SJSA1 (cell line): ENCODE measurements around the gene ARMC6. TPM values are rescaled to one million over a fixed set of nuclear protein-coding genes. Genes with fewer than 3 reads are reported as not detected.

Experiments used
- DNase-seq, 2 experiments: peaks; one replicate each; pipeline ENCODE4 v3.0.0-alpha.2; 2015 to 2020; ENCODE audit warnings: low spot score in 2 of 2, low read depth in 1 of 2
- H3K27ac ChIP-seq: fragments of 250-450 bp; sonication (Bioruptor Pico); 2 replicates; pipeline ENCODE4 v1.5.1; 2020; ENCODE audit warnings: mild to moderate bottlenecking, moderate library complexity
- H3K27me3 ChIP-seq: fragments of 250-450 bp; sonication (Bioruptor Pico); replicated peaks from 2 replicates; pipeline ENCODE4 v1.5.1; 2020; ENCODE audit warnings: mild to moderate bottlenecking, moderate library complexity
- H3K36me3 ChIP-seq: fragments of 250-450 bp; sonication (Bioruptor Pico); 2 replicates; pipeline ENCODE4 v1.5.1; 2020; ENCODE audit warnings: mild to moderate bottlenecking
- H3K4me1 ChIP-seq: fragments of 250-450 bp; sonication (Bioruptor Pico); replicated peaks from 2 replicates; pipeline ENCODE4 v1.6.1; 2021; ENCODE audit warnings: mild to moderate bottlenecking
- H3K4me3 ChIP-seq: fragments of 250-450 bp; sonication (Bioruptor Pico); 2 replicates; pipeline ENCODE4 v1.5.1; 2020; ENCODE audit warnings: mild to moderate bottlenecking
- H3K9me3 ChIP-seq: fragments of 250-450 bp; sonication (Bioruptor Pico); replicated peaks from 2 replicates; pipeline ENCODE4 v1.5.1; 2020; ENCODE audit warnings: mild to moderate bottlenecking
- total RNA-seq: library from RNA; depleted of rRNA; stranded (reverse); fragments of >200 nt; shearing (Covaris generic); gene quantifications from 2 replicates; pipeline ENCODE4 v1.2.3, GENCODE V29; 2014

ARMC6 gene
- total RNA-seq, 1 experiment from 2014 or later = 54.9 TPM

DNA sequence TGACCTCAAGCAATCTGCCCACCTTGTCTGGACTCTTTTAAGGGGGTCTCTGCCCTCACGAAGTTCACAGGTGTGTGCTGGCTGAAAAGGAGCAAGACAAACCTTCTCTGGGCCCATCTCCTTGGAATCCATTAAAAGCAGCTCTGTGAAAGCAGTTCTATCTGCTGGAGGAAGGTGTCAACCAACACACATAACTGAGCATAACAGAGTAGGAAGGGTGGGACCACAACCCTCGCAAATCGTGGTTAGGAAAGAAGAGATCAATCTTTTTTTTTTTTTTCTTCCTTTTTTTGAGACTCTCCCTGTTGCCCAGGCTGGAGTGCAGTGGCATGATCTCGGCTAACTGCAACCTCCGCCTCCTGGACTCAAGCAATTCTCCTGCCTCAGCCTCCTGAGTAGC is 1.5 kb upstream of the ARMC6 start:
- no peak overlapping the region for H3K27ac ChIP-seq
- 0 out of 2 replicates have a peak, but pooled peaks cover 3% of the 10 kb centered on the region for H3K9me3 ChIP-seq
- no peak for DNase-seq
- H3K4me1 ChIP-seq = peaks cover 13% of the 10 kb centered on the region
- peaks cover 66% of the 10 kb centered on the region for H3K36me3 ChIP-seq
- no peaks in the 10 kb centered on the region for H3K27me3 ChIP-seq
- peak overlapping the region; percentile 97 for H3K4me3 ChIP-seq

DNA sequence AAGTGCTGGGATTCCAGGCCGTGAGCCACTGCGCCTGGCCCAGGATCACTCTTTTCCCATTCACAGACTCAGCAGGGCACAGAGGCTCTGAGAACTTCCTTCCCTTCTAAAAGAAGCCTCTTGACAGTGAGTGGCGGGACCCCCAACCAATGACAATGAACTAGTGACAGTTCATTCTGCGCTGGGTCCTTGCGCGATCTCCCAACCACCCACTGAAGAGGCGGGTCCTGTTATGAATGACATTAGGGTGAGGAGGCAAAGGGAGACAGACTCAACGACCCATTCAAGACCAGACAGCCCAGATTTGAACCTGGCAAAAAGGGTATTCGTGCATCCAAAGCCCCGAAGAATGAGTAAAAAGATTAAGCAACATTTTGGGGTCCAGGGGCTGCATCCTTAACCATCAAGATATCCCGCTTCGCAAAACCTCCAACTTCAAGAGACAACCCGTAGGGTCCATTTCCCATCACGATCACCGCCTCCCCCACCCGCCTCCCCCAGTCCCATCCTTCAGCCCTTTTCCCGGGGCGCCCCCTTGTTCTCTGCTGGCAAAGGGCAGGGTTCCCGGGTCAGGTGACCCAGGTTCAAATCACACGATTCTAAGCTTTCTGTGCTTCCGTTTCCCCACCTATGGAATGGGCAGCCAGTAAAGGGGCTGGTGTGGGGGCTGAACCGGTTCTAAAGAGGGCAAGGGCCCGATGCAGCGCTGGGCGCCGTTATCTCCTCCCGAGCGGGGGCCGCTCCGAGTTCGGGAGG is 805 bp upstream of the ARMC6 start:
- Histone ChIP-seq H3K4me1 (peaks cover 13% of the 10 kb centered on the region), H3K27me3 (no peaks in the 10 kb centered on the region), H3K27ac (peak overlapping the region; percentile 91), H3K9me3 (0 out of 2 replicates have a peak, but pooled peaks cover 3% of the 10 kb centered on the region), H3K4me3 (peak overlapping the region; percentile 97), H3K36me3 (peaks cover 62% of the 10 kb centered on the region)
- peak; percentile 97 to 99 for DNase-seq

DNA sequence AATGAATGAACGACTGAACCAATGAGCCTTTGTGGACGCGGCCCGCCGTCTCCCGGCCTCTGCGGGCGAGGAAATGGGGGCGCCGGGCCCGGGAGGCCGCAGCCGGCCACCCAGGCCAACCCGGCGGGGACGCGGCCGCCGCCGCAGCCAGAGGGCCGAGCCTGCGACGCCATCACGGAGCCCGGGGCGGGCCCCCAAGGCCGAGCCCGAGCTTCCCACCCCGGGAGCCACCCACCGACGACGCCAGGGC is 302 bp upstream of the ARMC6 start:
- Histone ChIP-seq H3K4me1 (peaks cover 13% of the 10 kb centered on the region), H3K36me3 (peaks cover 61% of the 10 kb centered on the region), H3K27ac (peak overlapping the region; percentile 91), H3K27me3 (no peaks in the 10 kb centered on the region), H3K4me3 (peak overlapping the region; percentile 97), H3K9me3 (0 out of 2 replicates have a peak, but pooled peaks cover 3% of the 10 kb centered on the region)
- DNase-seq = no peak

DNA sequence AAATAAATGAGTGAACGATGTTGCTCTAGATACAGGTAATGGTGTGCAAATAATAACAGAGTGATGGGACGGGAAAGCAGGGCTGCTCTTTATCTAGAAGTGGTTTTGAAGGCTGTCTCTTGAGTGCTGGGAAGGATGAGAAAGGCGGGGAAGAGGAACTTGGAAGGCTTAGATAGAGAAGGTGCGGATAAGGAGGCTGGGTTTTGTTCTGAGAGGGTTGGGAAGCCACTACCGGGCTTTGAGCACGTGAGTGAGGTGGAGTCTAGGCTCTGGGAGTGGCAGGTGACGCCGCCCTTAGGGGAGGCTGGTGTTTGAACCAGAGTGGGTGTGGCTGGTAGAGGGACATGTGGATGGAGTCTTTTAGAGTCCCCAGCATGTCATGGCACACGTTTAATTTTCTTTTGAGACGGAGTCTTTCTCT is 811 bp downstream of the ARMC6 start:
- Histone ChIP-seq H3K27me3 (no peaks in the 10 kb centered on the region), H3K4me3 (peak overlapping the region; percentile 97), H3K4me1 (peaks cover 13% of the 10 kb centered on the region), H3K27ac (peak overlapping the region; percentile 91), H3K9me3 (0 out of 2 replicates have a peak, but pooled peaks cover 3% of the 10 kb centered on the region), H3K36me3 (peaks cover 53% of the 10 kb centered on the region)
- peak in 1 of 2 experiments; percentile 68 for DNase-seq

DNA sequence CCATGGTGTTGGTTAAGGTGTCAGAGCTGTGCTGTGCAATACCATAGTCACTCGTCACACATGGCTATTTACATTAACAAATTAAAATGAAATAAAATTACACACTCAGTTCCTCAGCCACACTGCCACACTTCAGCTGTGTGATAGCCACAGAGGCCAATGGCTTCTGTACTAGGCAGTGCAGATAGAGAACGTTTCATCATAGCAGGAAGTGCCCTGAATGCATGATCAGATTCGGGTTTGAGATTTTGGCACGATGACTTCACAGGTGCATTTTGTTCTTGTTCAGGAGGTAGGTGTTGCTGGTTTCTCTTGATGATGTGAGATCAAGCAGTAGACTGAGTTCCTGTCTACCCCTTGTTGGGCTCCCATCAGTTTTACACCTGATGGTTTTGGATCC is 6.5 kb downstream of the ARMC6 start:
- H3K27ac ChIP-seq = no peak overlapping the region
- no peaks in the 10 kb centered on the region for H3K9me3 ChIP-seq
- H3K27me3 ChIP-seq = no peaks in the 10 kb centered on the region
- peaks cover 38% of the 10 kb centered on the region for H3K36me3 ChIP-seq
- no peaks in the 10 kb centered on the region for H3K4me1 ChIP-seq
- DNase-seq = no peak
- no peak overlapping the region for H3K4me3 ChIP-seq

DNA sequence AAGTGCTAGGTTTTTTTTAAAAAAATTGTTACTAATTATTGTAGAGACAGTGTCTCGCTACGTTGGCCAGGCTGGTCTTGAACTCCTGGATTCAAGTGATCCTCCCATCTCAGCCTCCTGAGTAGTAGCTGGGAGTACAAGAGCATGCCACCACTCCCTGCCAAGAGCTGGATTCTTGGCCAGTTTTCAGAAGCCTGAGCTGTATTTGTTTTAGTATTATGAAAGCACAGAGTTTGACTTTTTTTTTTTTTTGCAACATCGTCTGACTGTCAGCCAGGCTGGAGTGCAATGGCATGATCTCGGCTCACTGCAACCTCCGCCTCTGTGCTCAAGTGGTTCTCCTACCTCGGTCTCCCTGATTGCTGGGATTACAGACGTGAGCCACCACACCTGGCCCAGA is 7.0 kb downstream of the ARMC6 start:
- no peak overlapping the region for H3K4me3 ChIP-seq
- no peaks in the 10 kb centered on the region for H3K4me1 ChIP-seq
- H3K9me3 ChIP-seq = no peaks in the 10 kb centered on the region
- DNase-seq = no peak
- H3K27ac ChIP-seq = no peak overlapping the region
- H3K27me3 ChIP-seq = no peaks in the 10 kb centered on the region
- peaks cover 37% of the 10 kb centered on the region for H3K36me3 ChIP-seq

DNA sequence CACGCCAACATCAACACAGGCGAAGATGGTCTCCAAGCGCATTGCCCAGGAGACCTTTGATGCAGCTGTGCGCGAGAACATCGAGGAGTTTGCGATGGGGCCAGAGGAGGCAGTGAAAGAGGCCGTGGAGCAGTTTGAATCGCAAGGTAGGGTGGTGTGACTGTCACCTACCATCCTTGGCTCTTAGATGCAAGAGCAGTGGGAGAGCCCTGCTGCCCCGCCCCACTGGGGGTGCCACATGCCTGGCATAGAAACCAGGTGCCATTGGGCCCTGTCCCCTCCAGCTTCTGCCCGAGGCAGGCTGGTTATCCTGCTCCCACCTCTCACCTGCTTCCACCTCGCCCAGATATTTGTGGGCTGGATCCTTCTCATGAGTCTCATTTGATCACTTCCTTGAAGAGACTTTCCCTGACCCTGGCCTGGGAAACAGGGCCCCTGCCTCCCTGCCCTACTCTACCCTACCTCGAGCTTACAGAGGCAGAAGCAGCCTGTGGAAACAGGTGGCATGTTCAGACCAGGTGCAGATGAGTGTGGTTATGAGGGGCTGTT is 9.4 kb downstream of the ARMC6 start:
- H3K9me3 ChIP-seq = no peaks in the 10 kb centered on the region
- no peak overlapping the region for H3K4me3 ChIP-seq
- H3K27ac ChIP-seq = no peak overlapping the region
- no peaks in the 10 kb centered on the region for H3K27me3 ChIP-seq
- DNase-seq = no peak
- H3K4me1 ChIP-seq = no peaks in the 10 kb centered on the region
- H3K36me3 ChIP-seq = peaks cover 38% of the 10 kb centered on the region

DNA sequence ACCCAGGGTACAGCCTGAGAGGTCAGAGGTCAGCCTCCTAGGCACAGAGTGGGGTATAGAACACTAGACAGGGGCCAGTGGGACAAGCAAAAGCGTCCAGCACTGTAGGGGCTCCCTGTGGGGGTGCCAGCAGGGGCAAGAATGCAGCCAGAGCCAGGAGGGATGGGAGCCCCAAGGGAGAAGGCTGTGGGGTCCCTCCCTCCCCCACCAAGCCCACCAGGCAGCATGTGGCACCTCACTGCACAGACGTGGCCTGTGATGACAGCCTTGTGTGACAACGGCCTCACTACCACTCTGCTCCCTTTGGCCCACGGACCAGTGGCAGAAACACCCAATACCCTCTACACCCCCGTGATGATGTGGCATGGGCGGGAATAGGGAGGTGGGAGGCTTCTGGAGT is 10.1 kb downstream of the ARMC6 start:
- H3K9me3 ChIP-seq = no peaks in the 10 kb centered on the region
- no peaks in the 10 kb centered on the region for H3K27me3 ChIP-seq
- DNase-seq = no peak
- H3K36me3 ChIP-seq = peaks cover 38% of the 10 kb centered on the region
- no peak overlapping the region for H3K4me3 ChIP-seq
- H3K27ac ChIP-seq = no peak overlapping the region
- H3K4me1 ChIP-seq = no peaks in the 10 kb centered on the region

DNA sequence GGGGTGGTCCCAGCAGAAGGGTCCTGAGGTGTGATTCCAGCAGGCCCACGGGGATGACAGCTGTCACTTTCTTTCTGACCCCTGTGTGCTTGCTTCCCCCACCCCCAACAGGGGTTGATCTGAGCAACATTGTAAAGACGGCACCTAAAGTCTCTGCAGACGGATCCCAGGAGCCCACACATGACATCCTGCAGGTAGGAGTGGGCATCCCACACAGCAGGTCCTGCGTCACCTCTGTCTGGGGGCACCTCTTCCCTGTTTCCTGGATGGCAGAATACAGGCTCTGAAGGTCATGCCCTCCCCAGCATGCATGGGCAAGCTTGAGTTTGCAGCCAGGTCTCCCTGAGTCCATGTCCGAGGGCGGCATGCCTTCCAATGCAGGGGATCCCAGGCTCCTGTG is 10.5 kb downstream of the ARMC6 start:
- Histone ChIP-seq H3K9me3 (no peaks in the 10 kb centered on the region), H3K4me3 (no peak overlapping the region), H3K27ac (no peak overlapping the region), H3K4me1 (no peaks in the 10 kb centered on the region), H3K36me3 (peaks cover 35% of the 10 kb centered on the region), H3K27me3 (no peaks in the 10 kb centered on the region)
- no peak for DNase-seq

DNA sequence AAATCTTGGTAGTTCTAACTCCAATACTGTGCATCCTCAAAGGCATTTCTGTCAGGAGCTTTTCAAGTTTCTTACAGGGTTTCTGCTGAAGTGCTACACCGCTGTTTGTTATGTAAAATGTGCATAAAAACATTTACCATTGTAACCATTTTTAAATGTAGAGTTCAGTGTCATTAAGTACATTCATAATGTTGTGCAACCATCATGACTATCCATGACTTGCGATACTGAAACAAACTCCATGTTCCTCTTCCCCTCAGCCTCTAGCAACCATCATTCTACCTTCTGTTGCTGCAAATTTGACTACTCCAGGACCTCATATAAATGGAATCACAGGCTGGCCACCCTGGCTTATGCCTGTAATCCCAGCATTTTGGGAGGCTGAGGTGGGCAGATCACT is 16.0 kb downstream of the ARMC6 start:
- Histone ChIP-seq H3K9me3 (no peaks in the 10 kb centered on the region), H3K27me3 (no peaks in the 10 kb centered on the region), H3K27ac (no peak overlapping the region), H3K4me3 (no peak overlapping the region), H3K4me1 (no peaks in the 10 kb centered on the region), H3K36me3 (peaks cover 52% of the 10 kb centered on the region)
- no peak for DNase-seq

DNA sequence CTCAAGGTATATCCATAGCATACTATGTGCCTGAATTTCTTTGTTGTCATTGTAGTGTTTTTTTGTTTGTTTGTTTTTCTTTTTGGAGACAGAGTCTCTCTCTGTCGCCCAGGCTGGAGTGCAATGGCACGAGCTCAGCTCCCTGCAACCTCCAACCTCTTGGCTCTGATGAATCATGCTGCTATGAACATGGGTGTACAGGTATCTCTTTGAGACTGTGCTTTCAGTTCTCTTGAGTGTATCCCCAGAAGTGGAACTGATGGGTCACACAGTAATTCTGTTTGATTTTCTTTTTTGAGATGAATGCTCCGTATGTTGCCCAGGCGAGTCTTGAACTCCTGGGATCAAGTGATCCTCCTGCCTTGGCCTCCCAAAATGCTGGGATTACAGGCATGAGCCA is 16.7 kb downstream of the ARMC6 start:
- Histone ChIP-seq H3K27ac (no peak overlapping the region), H3K4me1 (no peaks in the 10 kb centered on the region), H3K9me3 (no peaks in the 10 kb centered on the region), H3K4me3 (no peak overlapping the region), H3K36me3 (peaks cover 54% of the 10 kb centered on the region), H3K27me3 (no peaks in the 10 kb centered on the region)
- no peak for DNase-seq

DNA sequence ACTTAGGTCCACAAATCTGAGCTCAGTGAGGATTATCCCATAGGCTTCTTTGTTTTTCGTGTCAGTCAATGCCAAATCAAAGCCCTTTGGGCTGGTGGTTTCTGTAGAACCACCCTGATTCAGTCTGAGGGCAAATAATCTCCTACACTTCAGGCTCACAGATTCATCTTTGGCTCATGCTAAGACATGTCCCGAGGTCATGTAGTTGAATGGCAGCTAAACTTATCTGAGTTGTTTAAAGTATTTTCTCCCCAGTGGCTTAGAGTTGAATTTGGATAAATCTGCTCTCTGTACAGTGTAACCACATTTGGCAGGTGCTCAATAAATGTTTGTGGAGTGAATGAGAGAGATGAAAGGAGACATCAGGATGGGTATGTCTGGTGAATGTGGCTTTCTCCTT is 17.3 kb downstream of the ARMC6 start:
- H3K27me3 ChIP-seq = no peaks in the 10 kb centered on the region
- H3K27ac ChIP-seq = no peak overlapping the region
- H3K36me3 ChIP-seq = peaks cover 58% of the 10 kb centered on the region
- H3K9me3 ChIP-seq = no peaks in the 10 kb centered on the region
- no peak for DNase-seq
- no peaks in the 10 kb centered on the region for H3K4me1 ChIP-seq
- no peak overlapping the region for H3K4me3 ChIP-seq

DNA sequence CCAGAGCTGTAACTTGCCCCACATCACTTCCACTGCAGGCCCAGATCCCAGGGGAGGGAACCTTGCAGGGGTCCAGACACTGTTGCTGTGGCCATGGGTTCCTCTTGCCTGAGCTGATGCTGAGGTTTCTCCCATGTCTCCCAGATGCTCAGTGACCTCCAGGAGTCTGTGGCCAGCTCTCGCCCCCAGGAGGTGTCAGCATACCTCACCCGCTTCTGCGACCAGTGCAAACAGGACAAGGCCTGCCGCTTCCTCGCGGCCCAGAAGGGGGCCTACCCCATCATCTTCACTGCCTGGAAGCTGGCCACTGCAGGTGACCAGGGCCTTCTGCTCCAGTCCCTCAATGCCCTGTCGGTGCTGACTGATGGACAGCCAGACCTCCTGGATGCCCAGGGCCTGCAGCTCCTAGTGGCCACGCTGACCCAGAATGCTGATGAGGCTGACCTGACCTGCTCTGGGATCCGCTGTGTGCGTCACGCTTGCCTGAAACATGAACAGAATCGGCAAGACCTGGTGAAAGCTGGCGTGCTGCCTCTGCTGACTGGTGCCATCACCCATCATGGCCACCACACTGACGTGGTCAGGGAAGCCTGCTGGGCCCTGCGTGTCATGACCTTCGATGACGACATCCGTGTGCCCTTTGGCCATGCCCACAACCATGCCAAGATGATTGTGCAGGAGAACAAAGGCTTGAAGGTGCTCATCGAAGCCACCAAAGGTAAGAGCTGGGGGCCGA is 18.2 kb downstream of the ARMC6 start:
- peaks cover 56% of the 10 kb centered on the region for H3K36me3 ChIP-seq
- H3K27ac ChIP-seq = no peak overlapping the region
- DNase-seq = no peak
- no peaks in the 10 kb centered on the region for H3K27me3 ChIP-seq
- no peaks in the 10 kb centered on the region for H3K4me1 ChIP-seq
- H3K4me3 ChIP-seq = no peak overlapping the region
- no peaks in the 10 kb centered on the region for H3K9me3 ChIP-seq

DNA sequence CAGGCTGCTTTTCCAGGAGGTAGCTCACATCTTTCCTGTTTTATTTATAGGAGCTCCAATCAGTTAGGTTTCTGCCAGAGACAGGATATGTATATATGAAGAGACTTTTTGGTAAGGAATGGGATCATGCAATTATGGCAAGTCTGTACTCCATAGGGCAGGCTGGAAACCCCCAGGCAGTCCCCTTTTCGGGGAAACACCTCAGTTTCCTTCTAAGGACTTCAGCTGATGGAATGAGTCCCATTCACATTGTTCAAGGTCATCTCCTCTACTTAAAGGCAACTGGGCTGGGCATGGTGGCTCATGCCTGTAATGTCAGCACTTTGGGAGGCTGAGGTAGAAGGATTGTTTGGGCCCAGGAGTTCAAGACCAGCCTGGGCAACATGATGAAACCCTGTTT is 19.5 kb downstream of the ARMC6 start:
- no peak overlapping the region for H3K4me3 ChIP-seq
- no peaks in the 10 kb centered on the region for H3K4me1 ChIP-seq
- no peaks in the 10 kb centered on the region for H3K9me3 ChIP-seq
- no peak overlapping the region for H3K27ac ChIP-seq
- DNase-seq = no peak
- no peaks in the 10 kb centered on the region for H3K27me3 ChIP-seq
- peaks cover 60% of the 10 kb centered on the region for H3K36me3 ChIP-seq
